Measurements from ENCODE around the gene PNCK.

The PNCK gene

DNA sequence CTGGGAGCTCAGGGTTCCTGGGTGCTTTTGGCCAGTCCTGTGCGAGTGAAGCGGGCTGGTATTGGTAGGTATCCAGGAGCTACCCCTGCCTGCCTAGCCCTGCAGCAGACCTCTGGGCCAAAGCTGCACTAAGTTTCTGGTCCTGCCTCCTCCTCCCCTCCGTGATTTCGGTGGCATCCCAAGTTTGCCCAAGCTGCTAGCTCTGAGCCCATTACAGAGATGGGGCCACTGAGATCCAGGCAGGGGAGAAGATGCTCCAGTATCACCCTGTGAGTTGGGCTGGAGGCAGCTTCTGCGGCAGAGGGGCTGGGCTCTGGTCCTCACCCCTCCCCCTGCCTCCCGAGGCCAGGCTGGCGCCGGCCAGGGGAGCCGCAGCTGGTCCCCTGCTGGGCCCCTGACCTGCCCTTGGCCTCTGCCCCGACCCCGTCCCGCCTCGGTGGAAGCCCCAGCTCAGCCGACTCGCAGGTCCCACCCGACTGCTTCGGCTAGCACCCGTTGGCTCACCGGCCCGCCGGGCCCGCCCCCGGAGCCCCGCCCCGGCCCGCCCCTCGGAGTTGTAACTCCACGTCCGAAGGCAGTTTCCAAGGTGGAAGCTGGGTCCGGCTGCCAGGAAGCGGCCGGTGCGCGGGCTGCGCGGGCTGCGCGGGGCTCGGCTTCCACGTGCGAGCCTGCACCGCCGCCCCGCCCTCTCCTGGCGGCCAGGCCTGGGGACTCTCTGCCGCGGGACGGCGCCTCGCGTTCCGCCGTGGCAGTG is 26.8 kb downstream of the PNCK start, which contains the start of gene DUSP9:
DUSP9 (plus strand) TSS at position 584 of the 754 bp plus-strand sequence. CDS start 751 bp downstream, outside the sequence.
- H3K27me3 ChIP-seq (replicated peaks; ENCODE audit: control insufficient read depth, insufficient read depth, low read length, poor library complexity, severe bottlenecking): peaks cover 25% of the 10 kb centered on the region
- no peak for DNase-seq
- peaks cover 13% of the 10 kb centered on the region for H3K4me1 ChIP-seq (ENCODE audit: control insufficient read depth, insufficient read depth, low read length, poor library complexity, severe bottlenecking)

DNA sequence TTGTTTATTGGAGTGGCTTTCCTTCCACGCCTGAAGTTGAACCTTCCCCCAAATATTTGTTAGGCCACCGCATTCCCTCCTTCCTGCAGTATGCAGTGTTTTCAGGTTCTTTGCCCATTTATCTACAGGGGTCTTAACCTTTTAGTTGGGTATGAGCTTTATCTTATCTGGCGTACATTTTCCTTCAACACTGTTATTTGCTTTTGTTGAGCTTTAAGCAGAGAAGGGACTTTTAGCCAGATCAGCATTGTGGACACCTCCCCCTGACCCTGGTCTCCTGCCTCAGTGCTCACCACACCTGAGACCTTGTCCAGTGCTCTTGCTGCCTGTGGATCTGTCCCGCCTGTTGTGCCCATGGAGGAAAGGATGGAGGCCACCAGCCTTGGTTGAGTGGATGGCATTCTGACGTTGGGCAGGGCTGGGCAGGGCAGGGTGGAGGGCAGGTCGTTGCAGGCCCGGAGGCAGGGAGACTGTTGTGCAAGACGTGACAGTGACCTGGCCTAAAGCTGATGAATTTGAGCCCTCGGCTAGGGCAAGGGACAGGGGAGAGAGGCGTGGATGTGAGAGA is 27.6 kb downstream of the PNCK start:
- H3K27me3 ChIP-seq (replicated peaks; ENCODE audit: control insufficient read depth, insufficient read depth, low read length, poor library complexity, severe bottlenecking): peaks cover 27% of the 10 kb centered on the region
- no peaks in the 10 kb centered on the region for H3K36me3 ChIP-seq (ENCODE audit: control insufficient read depth, insufficient read depth, low read length)
- H3K27ac ChIP-seq (ENCODE audit: insufficient read depth, low read length, poor library complexity, severe bottlenecking): no peak overlapping the region
- peaks cover 17% of the 10 kb centered on the region for H3K4me1 ChIP-seq (ENCODE audit: control insufficient read depth, insufficient read depth, low read length, poor library complexity, severe bottlenecking)
- no peaks in the 10 kb centered on the region for H3K9me3 ChIP-seq (ENCODE audit: control insufficient read depth, low read length)
- no peak for DNase-seq
- no peak overlapping the region for H3K4me3 ChIP-seq (ENCODE audit: insufficient read depth, low read depth, low read length, poor library complexity, severe bottlenecking)

More for the DNA sequence above, 26.8 kb downstream of the PNCK start, which contains the start of gene DUSP9:
- Histone ChIP-seq H3K27ac (ENCODE audit: insufficient read depth, low read length, poor library complexity, severe bottlenecking) (no peak within 1 kb of the TSS), H3K9me3 (ENCODE audit: control insufficient read depth, low read length) (no peaks in the 10 kb centered on the region), H3K4me3 (ENCODE audit: insufficient read depth, low read depth, low read length, poor library complexity, severe bottlenecking) (peak within 1 kb of the TSS; percentile 37), H3K36me3 (ENCODE audit: control insufficient read depth, insufficient read depth, low read length) (no peaks in the 10 kb centered on the region)

DNA sequence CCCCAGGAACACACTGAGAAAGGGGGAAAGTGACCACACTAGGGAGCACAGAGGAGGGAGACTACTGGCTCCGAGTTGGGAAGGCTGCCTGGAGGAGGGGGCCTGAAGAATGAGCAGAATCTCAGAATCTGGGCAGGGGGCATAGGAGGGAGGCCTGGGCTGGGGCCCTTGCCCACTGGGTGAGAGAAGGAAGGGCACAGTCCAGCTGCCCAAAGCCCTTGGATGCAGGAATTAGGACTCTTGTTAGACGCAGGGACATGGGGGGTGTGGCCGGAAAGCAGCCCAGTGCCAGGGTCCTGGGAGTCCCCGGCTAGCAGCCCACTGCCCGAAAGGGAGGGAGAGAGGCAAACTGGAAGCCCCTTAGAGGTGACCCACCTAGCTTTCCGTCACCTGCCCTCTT is 28.5 kb downstream of the PNCK start:
- no peaks in the 10 kb centered on the region for H3K36me3 ChIP-seq (ENCODE audit: control insufficient read depth, insufficient read depth, low read length)
- H3K9me3 ChIP-seq (ENCODE audit: control insufficient read depth, low read length): no peaks in the 10 kb centered on the region
- H3K27ac ChIP-seq (ENCODE audit: insufficient read depth, low read length, poor library complexity, severe bottlenecking): no peak overlapping the region
- no peak overlapping the region for H3K4me3 ChIP-seq (ENCODE audit: insufficient read depth, low read depth, low read length, poor library complexity, severe bottlenecking)
- no peak for DNase-seq
- peaks cover 17% of the 10 kb centered on the region for H3K4me1 ChIP-seq (ENCODE audit: control insufficient read depth, insufficient read depth, low read length, poor library complexity, severe bottlenecking)
- H3K27me3 ChIP-seq (replicated peaks; ENCODE audit: control insufficient read depth, insufficient read depth, low read length, poor library complexity, severe bottlenecking): peaks cover 27% of the 10 kb centered on the region

DNA sequence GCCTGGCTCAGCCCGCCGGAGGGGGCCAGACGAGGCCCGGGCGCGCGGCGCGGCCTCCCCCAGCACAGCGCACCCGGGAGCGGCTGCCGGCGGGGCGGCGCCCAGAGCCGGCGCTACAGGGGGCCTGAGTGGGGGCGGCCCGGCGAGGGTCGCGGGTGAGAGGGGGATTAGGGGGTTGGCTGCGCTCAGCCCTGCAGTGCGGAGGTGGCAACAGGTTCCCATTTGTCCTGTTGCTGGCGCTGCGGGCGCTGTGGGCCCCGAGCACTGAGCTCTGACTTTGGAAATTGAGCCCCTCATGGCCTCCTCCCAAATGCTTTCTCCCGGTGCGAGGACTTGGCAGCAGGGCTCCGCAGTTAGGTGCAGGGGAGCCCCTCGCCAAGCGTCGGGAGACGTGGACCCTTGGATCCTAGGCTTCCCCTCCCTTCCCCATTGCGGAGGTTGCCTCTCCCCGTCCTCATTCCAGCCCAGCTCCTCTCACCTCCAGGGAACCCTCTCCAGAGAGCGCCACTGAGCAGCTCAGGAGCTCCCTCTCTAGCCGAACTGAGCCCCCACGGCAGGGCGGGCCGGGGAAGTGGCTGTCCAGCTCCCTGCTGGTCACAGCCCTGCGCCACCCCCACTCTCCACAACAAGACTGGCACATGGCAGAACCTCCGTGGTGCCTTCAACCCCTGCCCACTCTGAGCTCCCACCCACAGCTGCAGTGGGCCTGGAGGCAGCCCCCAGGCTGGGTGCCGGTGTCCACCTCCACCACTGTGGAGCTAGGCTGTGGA is 29.1 kb downstream of the PNCK start:
- Histone ChIP-seq H3K27me3 (replicated peaks; ENCODE audit: control insufficient read depth, insufficient read depth, low read length, poor library complexity, severe bottlenecking) (peaks cover 28% of the 10 kb centered on the region), H3K9me3 (ENCODE audit: control insufficient read depth, low read length) (no peaks in the 10 kb centered on the region), H3K4me1 (ENCODE audit: control insufficient read depth, insufficient read depth, low read length, poor library complexity, severe bottlenecking) (peaks cover 17% of the 10 kb centered on the region), H3K4me3 (ENCODE audit: insufficient read depth, low read depth, low read length, poor library complexity, severe bottlenecking) (no peak overlapping the region), H3K27ac (ENCODE audit: insufficient read depth, low read length, poor library complexity, severe bottlenecking) (no peak overlapping the region), H3K36me3 (ENCODE audit: control insufficient read depth, insufficient read depth, low read length) (no peaks in the 10 kb centered on the region)
- no peak for DNase-seq

DNA sequence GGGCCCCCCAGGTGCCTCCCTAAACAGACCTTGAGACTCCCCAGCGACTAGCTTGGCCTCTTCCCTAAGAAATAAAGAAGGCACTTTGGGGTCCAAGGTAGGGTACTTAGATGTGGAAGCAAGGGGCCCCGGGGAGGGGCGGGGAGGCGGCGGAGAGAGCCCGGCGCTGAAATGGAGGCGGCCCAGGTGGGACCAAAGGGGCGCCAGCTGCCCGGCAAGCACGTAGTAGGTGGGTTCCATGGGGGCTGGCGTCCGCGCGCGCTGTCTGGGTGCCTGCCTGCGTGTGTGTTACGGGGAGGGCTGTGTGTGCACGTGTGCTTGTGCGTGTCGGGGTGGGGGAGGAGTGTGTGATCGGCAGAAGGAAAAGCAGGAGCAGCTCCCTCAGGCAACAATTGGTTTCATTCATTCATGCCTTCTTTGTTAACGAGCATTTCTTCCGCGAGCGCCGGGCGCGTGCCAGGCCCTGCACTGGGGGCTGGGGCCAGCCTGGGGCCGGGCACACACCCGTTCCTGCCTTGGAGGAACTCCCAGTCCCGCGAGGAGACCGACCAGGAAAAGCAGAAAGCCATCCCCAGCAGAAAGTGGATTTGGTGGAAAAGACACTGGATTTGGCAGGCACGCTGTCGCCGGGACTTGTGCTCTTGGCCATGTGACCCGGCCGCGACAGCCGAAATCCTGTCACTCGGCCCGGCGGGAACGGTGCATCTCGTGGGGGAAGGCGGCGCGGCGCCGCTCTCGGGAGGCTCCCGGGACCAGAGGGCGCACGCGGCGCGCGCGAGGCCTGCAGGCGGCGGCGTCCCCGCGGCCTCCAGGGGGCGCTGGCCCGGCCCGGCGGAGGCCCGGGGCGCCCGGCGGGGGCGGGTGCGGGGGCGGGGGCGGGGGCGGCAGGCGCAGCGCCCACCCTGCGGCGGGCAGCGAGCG is 29.9 kb downstream of the PNCK start:
- peaks cover 17% of the 10 kb centered on the region for H3K4me1 ChIP-seq (ENCODE audit: control insufficient read depth, insufficient read depth, low read length, poor library complexity, severe bottlenecking)
- H3K36me3 ChIP-seq (ENCODE audit: control insufficient read depth, insufficient read depth, low read length): no peaks in the 10 kb centered on the region
- H3K9me3 ChIP-seq (ENCODE audit: control insufficient read depth, low read length): no peaks in the 10 kb centered on the region
- H3K27ac ChIP-seq (ENCODE audit: insufficient read depth, low read length, poor library complexity, severe bottlenecking): no peak overlapping the region
- DNase-seq: no peak
- H3K4me3 ChIP-seq (ENCODE audit: insufficient read depth, low read depth, low read length, poor library complexity, severe bottlenecking): no peak overlapping the region
- peaks cover 30% of the 10 kb centered on the region for H3K27me3 ChIP-seq (replicated peaks; ENCODE audit: control insufficient read depth, insufficient read depth, low read length, poor library complexity, severe bottlenecking)

DNA sequence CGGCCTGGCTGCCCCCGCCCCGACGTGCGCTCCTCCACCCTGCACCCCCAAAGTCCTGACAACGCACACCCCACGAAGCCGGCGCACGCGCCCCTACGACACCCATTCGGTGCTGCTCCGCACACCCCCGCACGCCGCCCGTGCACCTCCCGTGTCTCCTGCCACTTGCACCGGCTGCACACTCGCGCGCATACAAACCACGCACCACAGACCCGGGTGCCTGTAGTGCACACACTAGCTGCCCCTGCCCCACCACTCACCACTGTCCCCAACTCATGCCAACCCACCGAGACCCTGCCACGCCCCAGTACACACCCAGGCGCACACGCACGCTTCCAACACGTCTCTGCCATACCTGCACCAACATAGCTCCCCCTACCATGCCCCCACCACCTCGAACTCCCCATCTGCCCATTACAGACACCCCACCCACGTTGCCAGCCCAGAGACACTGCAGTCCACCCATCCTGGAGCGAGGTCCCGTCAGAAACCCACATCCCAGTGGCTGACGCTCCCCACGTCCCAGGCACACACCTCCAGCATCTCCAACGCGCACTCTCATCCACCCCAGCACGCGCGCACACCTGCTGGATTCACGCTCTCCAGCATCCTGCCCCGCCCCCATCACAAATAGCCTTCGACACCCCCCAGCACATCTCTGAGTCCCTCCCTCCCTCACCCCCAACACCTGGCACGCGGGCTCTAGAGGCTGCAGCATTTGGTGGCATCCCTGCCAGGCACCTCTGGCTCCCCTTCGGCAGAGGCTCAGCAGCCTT is 30.8 kb downstream of the PNCK start:
- H3K9me3 ChIP-seq (ENCODE audit: control insufficient read depth, low read length): no peaks in the 10 kb centered on the region
- H3K27me3 ChIP-seq (replicated peaks; ENCODE audit: control insufficient read depth, insufficient read depth, low read length, poor library complexity, severe bottlenecking): peaks cover 30% of the 10 kb centered on the region
- no peak for DNase-seq
- no peak overlapping the region for H3K4me3 ChIP-seq (ENCODE audit: insufficient read depth, low read depth, low read length, poor library complexity, severe bottlenecking)
- peaks cover 17% of the 10 kb centered on the region for H3K4me1 ChIP-seq (ENCODE audit: control insufficient read depth, insufficient read depth, low read length, poor library complexity, severe bottlenecking)
- H3K27ac ChIP-seq (ENCODE audit: insufficient read depth, low read length, poor library complexity, severe bottlenecking): no peak overlapping the region
- no peaks in the 10 kb centered on the region for H3K36me3 ChIP-seq (ENCODE audit: control insufficient read depth, insufficient read depth, low read length)

DNA sequence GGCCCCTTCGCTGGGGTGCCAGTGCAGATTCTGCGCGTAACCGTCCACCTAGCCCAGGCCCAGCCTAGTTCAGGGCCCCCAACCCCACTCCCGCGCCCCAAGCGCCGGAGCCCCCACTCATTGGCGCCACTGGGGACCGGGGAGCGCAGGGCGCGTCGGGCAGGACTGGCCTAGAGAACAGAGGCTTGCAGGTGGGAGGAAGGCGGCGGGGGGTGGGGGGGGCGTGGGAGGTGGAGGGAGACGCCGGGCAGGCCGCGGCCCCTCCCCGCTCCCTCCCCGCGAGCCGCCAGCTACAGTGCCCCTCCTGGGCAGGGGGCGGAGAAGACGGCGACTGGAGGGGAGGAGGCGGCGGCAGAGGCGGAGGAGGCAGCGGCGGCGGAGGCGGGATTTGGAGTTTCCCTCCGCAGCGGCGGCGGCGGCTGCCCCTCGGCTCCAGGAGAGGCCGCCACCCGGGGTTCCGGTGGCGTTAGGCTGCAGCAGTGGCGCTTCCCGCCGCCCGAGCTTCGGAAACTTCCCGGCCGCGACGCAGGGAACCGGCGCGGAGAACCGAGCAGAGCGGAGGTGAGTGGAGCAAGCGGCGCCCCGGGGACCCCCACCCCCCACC is 31.5 kb downstream of the PNCK start:
- H3K9me3 ChIP-seq (ENCODE audit: control insufficient read depth, low read length): no peaks in the 10 kb centered on the region
- H3K4me1 ChIP-seq (ENCODE audit: control insufficient read depth, insufficient read depth, low read length, poor library complexity, severe bottlenecking): peaks cover 17% of the 10 kb centered on the region
- no peak overlapping the region for H3K27ac ChIP-seq (ENCODE audit: insufficient read depth, low read length, poor library complexity, severe bottlenecking)
- DNase-seq: no peak
- no peak overlapping the region for H3K4me3 ChIP-seq (ENCODE audit: insufficient read depth, low read depth, low read length, poor library complexity, severe bottlenecking)
- H3K36me3 ChIP-seq (ENCODE audit: control insufficient read depth, insufficient read depth, low read length): no peaks in the 10 kb centered on the region
- H3K27me3 ChIP-seq (replicated peaks; ENCODE audit: control insufficient read depth, insufficient read depth, low read length, poor library complexity, severe bottlenecking): peaks cover 23% of the 10 kb centered on the region

DNA sequence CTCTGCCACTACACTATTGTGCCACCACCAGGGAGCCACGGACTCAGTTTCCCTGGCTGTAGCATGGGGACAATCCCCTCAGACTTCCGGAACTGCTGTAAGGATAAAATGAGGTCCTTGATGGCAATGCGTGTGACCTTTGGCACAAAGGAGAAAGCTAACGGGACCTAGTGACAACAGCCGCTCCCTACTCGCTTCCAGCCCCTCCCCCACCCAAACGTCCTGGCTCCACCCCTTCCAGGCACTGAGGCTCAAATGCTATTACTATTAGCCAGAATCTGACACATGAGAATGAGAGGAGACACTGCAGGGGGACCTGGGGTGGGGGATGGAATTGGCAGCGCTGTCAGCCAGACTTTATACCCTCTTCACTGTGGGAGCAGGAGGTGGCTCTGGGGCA is 32.0 kb downstream of the PNCK start:
- H3K27me3 ChIP-seq (replicated peaks; ENCODE audit: control insufficient read depth, insufficient read depth, low read length, poor library complexity, severe bottlenecking): peaks cover 20% of the 10 kb centered on the region
- no peaks in the 10 kb centered on the region for H3K9me3 ChIP-seq (ENCODE audit: control insufficient read depth, low read length)

More for the DNA sequence above, 32.0 kb downstream of the PNCK start:
- H3K36me3 ChIP-seq (ENCODE audit: control insufficient read depth, insufficient read depth, low read length): no peaks in the 10 kb centered on the region
- no peak overlapping the region for H3K27ac ChIP-seq (ENCODE audit: insufficient read depth, low read length, poor library complexity, severe bottlenecking)
- DNase-seq: no peak
- H3K4me1 ChIP-seq (ENCODE audit: control insufficient read depth, insufficient read depth, low read length, poor library complexity, severe bottlenecking): peaks cover 14% of the 10 kb centered on the region
- H3K4me3 ChIP-seq (ENCODE audit: insufficient read depth, low read depth, low read length, poor library complexity, severe bottlenecking): no peak overlapping the region
